BJ (cell line): ENCODE results near the gene BFSP1. TPM values are rescaled to one million over a fixed set of nuclear protein-coding genes. Genes with fewer than 3 reads are reported as not detected.

Experiments
- CTCF ChIA-PET: fragments of 350-600 bp; formaldehyde crosslinking; extraction: SDS; loops from one replicate; lab custom pipeline; 2021; ENCODE audit warnings: antibody characterized with exemption, inconsistent platforms; lab: Yijun Ruan, JAX
- POLR2A ChIA-PET: fragments of 300-600 bp; sonication (Branson Sonifier 250); formaldehyde crosslinking; extraction: SDS; loops from one replicate; lab custom pipeline; 2021; ENCODE audit warnings: antibody characterized with exemption; lab: Charles Lee
- DNase-seq: peaks from one replicate; pipeline ENCODE4 v3.0.0-alpha.2; 2011; ENCODE audit warnings: low read depth
- H3K27me3 ChIP-seq: 2 replicates; pipeline ENCODE4 v1.6.0; 2011; ENCODE audit warnings: low read length; ENCODE audit not compliant: control insufficient read depth, insufficient read depth
- H3K36me3 ChIP-seq: 2 replicates; pipeline ENCODE4 v1.5.1; 2011; ENCODE audit warnings: low read length; ENCODE audit not compliant: control insufficient read depth, insufficient read depth
- H3K4me3 ChIP-seq: 2 replicates; pipeline ENCODE4 v1.5.1; 2011; ENCODE audit warnings: low read depth, mild to moderate bottlenecking, control low read depth, low read length
- polyA plus RNA-seq: library from polyadenylated mRNA; depleted of rRNA; stranded (reverse); fragments of >200 nt; gene quantifications from 2 replicates; pipeline ENCODE4 v1.2.3, GENCODE V29; 2011
- TF ChIP-seq, protein P1 (sequence below): IDR thresholded peaks from 2 replicates; pipeline ENCODE4 v1.5.1; 2011; ENCODE audit warnings: low read depth, mild to moderate bottlenecking, control low read depth, inconsistent platforms, low read length, moderate library complexity; ENCODE audit not compliant: insufficient read depth

BFSP1 gene
- polyA plus RNA-seq, 1 experiment: 2.4 TPM

DNA sequence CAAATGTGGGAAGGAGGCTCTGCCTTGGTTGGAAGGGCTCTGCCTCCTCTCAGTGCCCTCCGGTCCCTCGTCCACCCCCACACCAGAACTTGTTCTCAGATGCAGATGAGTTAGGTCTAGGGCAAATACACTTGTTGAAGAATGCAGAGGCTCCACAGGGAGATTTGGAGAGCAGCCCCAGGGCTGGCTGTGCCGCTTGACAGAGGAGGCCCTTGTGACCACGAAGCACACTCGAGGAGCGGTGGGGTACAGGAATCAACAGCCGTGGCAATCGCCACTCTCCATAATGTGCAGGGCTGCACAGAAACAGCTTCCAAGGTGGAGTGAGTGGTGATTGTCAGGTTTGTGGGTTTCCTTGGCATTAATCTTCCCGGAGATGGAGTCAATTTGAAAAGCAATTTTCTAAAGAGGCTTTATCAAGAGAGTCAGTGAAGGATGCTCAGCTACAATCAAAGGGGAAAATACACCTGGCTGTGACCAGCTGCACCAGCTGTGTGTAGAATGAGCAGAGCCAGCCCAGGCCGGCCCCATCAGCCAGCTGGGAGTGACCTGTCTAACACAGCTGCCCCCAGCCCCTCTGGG, 59.5 kb downstream of the BFSP1 start:
- Histone ChIP-seq H3K36me3 (no peaks in the 10 kb centered on the region), H3K4me3 (no peak overlapping the region), H3K27me3 (peaks cover 7% of the 10 kb centered on the region)
- CTCF ChIA-PET: interaction anchor here (0.6 kb wide), 1 partner anchor 17 kb away, joined by 3 read pairs; no protein-coding TSS in a partner anchor
- TF ChIP-seq, protein P1, sequence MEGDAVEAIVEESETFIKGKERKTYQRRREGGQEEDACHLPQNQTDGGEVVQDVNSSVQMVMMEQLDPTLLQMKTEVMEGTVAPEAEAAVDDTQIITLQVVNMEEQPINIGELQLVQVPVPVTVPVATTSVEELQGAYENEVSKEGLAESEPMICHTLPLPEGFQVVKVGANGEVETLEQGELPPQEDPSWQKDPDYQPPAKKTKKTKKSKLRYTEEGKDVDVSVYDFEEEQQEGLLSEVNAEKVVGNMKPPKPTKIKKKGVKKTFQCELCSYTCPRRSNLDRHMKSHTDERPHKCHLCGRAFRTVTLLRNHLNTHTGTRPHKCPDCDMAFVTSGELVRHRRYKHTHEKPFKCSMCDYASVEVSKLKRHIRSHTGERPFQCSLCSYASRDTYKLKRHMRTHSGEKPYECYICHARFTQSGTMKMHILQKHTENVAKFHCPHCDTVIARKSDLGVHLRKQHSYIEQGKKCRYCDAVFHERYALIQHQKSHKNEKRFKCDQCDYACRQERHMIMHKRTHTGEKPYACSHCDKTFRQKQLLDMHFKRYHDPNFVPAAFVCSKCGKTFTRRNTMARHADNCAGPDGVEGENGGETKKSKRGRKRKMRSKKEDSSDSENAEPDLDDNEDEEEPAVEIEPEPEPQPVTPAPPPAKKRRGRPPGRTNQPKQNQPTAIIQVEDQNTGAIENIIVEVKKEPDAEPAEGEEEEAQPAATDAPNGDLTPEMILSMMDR: no peak
- no peak for DNase-seq
- POLR2A ChIA-PET: no interaction called here

DNA sequence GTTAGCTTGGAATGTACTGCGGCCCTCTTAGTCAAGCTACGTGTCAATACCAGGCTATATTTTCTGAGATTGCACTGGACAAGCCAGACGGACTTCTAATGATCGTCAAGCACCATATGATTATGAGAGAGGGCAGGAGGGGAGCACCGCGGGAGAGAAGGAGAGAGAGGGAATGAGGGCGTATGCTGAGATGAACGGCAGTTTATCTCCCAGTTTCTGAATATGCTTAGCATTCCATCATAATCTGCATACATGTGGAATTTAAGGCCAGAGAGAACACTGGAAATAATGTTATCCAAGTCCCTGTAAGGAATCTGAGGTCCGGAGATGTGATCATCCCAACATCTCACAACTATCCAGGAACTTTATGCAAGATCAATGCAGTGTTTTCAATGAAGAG, 60.2 kb downstream of the BFSP1 start:
- POLR2A ChIA-PET: no interaction called here
- CTCF ChIA-PET: no interaction called here
- H3K27me3 ChIP-seq: peaks cover 7% of the 10 kb centered on the region
- no peak overlapping the region for H3K4me3 ChIP-seq
- TF ChIP-seq, protein P1: no peak
- H3K36me3 ChIP-seq: no peaks in the 10 kb centered on the region
- no peak for DNase-seq

DNA sequence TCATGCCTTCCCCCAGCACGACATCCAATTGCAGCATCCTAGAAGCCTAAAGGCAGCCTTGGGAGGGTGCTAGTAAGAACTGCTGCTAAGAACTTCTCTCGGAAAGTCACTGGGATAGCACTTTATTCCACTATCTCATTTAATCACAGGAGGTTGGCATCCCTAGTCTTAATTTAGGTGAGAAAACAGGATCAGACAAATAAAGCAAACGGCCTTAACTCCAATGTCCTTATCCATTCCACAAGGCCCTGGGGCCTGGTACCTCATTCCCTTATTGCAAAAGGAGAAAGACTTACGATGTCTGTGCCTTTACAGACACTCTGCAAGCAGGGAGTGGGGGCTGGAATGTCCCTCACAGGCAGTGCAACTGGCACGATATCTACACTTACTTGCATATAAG, 60.7 kb downstream of the BFSP1 start:
- ChIA-PET POLR2A (no interaction called here), CTCF (no interaction called here)
- Histone ChIP-seq H3K4me3 (no peak overlapping the region), H3K27me3 (peaks cover 7% of the 10 kb centered on the region), H3K36me3 (no peaks in the 10 kb centered on the region)
- no peak for DNase-seq
- TF ChIP-seq, protein P1: no peak

DNA sequence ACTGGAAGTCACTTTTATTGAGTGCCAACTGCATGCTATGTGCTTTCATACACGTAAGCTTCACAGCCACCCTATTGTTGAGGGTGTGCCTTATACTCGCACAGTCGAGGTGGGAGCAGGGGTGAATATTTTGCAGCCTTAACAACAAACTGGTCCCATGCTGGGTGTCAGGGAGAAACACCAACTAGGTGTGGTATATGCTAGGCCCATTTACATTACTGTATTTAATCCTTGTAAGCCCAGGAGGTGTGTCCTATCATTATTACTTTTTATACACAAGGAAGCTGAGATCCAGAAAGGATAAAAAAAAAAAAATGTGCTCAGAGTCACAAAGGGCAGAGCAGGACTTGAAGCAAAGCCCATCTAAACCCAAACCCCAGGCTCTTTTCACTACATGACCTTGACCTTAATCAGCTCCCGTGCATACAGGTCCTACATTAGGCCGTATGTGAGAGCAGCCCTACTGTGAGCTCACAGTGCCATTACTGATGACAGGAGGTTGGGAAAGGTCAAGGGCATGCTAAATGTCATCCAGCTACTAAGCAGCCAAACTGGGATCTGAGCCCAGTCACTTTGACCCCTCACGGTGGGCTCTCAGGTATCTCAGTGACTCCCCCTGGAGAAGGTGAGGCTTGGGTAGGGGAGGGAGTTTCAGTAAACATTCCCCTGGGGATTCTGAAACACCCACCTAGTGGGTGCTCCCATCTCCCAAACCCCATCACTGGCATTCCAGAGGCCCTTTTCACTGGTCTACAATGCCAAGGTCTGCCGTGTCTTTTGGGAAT, 61.7 kb downstream of the BFSP1 start:
- H3K36me3 ChIP-seq: no peaks in the 10 kb centered on the region
- POLR2A ChIA-PET: no interaction called here
- peaks cover 7% of the 10 kb centered on the region for H3K27me3 ChIP-seq
- CTCF ChIA-PET: interaction anchor here (1.4 kb wide), 1 partner anchor 668 kb away, joined by 4 read pairs; no protein-coding TSS in a partner anchor
- TF ChIP-seq, protein P1: no peak
- no peak overlapping the region for H3K4me3 ChIP-seq
- DNase-seq: no peak

DNA sequence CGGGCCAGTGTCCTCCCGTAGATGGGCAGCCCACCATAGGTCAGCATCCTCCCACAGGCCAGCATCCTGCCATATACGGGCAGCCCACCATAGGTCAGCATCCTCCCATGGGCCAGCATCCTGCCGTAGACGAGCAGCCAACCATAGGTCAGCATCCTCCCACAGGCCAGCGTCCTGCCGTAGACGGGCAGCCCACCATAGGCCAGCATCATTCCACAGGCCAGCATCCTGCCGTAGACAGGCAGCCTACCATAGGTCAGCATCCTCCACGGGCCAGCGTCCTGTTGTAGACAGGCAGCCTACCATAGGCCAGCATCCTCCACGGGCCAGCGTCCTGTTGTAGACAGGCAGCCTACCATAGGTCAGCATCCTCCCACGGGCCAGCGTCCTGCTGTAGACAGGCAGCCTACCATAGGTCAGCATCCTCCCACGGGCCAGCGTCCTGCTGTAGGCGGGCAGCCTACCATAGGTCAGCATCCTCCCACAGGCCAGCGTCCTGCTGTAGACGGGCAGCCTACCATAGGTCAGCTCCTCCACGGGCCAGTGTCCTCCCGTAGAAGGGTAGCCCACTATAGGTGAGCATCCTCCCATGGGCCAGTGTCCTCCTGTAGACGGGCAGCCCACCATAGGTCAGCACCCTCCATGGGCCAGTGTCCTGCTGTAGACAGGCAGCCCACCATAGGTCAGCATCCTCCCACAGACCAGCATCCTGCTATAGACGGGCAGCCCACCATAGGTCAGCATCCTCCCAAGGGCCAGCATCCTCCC, 62.9 kb downstream of the BFSP1 start:
- POLR2A ChIA-PET: no interaction called here
- Histone ChIP-seq H3K27me3 (peaks cover 2% of the 10 kb centered on the region), H3K36me3 (no peaks in the 10 kb centered on the region), H3K4me3 (no peak overlapping the region)
- DNase-seq: no peak
- CTCF ChIA-PET: interaction anchor here (1.4 kb wide), 1 partner anchor 666 kb away, joined by 4 read pairs; no protein-coding TSS in a partner anchor
- TF ChIP-seq, protein P1: no peak
